ENCODE data around the gene FLAD1.
A peak's percentile ranks its signal among the peaks of the same experiment; 100 is the strongest.

DNA sequence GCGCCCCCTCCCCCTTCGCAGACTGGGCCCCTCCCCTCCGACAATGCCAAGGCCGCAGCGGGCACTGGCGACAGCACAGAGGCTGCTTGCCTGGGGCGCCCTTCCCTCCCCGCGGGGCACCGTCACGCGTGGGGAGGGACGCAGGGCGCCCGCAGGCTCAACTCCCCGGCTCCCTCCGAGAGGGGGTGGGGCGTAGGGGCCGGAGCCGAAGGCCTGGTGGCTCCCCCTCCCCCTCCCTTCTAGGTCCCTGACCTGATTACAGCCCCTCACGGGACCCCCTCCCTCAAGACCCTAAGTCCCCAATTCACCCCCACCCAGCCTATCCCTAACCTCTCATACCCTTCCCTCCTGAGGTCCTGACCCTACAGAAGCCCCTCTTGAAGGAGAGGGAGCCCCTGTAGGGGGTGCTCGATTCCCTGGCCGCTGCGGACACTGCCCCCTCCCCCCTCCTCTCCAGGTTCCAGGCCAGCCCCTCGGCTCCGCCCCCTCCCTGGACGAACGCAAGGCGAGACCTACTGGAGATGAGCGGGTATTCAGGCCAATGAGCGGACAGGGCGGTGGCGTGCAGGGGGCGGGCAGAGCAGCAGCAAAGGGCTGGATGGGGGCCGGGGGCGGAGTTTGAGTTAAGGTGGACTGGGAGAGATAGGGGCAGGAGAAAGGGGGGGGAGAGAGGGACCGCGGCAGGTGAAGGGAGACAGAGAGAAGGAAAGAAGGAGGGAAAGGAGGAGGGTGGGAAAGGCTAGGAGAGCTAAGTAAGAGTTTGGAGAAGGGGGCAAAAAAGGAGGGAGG, 18.7 kb downstream of the FLAD1 start:
- TF ChIP-seq, protein P1, sequence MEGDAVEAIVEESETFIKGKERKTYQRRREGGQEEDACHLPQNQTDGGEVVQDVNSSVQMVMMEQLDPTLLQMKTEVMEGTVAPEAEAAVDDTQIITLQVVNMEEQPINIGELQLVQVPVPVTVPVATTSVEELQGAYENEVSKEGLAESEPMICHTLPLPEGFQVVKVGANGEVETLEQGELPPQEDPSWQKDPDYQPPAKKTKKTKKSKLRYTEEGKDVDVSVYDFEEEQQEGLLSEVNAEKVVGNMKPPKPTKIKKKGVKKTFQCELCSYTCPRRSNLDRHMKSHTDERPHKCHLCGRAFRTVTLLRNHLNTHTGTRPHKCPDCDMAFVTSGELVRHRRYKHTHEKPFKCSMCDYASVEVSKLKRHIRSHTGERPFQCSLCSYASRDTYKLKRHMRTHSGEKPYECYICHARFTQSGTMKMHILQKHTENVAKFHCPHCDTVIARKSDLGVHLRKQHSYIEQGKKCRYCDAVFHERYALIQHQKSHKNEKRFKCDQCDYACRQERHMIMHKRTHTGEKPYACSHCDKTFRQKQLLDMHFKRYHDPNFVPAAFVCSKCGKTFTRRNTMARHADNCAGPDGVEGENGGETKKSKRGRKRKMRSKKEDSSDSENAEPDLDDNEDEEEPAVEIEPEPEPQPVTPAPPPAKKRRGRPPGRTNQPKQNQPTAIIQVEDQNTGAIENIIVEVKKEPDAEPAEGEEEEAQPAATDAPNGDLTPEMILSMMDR (IDR thresholded peaks at IDR 0.05): peak in 10 of 12 donors; percentile 12 to 63 (median 45)
- TF ChIP-seq POLR2A (IDR thresholded peaks at IDR 0.05): peak in 1 of 2 donors; percentile 70

All from heart left ventricle (tissue), 13 donors.